Fibroblast of pulmonary artery (primary cell): ENCODE measurements around the gene FITM1.

Experiments used
- DNase-seq: peaks from one replicate; pipeline ENCODE4 v3.0.0-alpha.2; 2010; ENCODE audit warnings: low read depth
- H3K4me3 ChIP-seq: replicated peaks from 2 replicates; pipeline ENCODE4 v1.5.1; 2011; ENCODE audit warnings: low read depth, mild to moderate bottlenecking, control low read depth, low read length, moderate library complexity
- CTCF ChIP-seq: IDR thresholded peaks from 2 replicates; pipeline ENCODE4 v1.5.1; 2011; ENCODE audit warnings: mild to moderate bottlenecking, control low read depth, low read length, inconsistent platforms; ENCODE audit errors: missing control alignments

Gene FITM1

GRCh38 chr14:24130380-24130716 is at the start of gene FITM1:
Gene FITM1, plus strand, starts transcription at chr14:24130659. Its CDS starts 905 bp downstream, at chr14:24131564.
- no peak within 1 kb of the TSS for H3K4me3 ChIP-seq
- TF ChIP-seq CTCF: no peak
- no peak for DNase-seq

- TF ChIP-seq CTCF: no peak
- H3K4me3 ChIP-seq: peak overlapping the region; percentile 44
- DNase-seq: no peak
Observed at GRCh38 chr14:24080888-24081738, 49.3 kb upstream of the FITM1 start.

- H3K4me3 ChIP-seq: no peak overlapping the region
- DNase-seq: no peak
- TF ChIP-seq CTCF: no peak
Observed at GRCh38 chr14:24081739-24082211, 48.7 kb upstream of the FITM1 start.

GRCh38 chr14:24082411-24083080 is 47.9 kb upstream of the FITM1 start:
- TF ChIP-seq CTCF: no peak
- no peak overlapping the region for H3K4me3 ChIP-seq
- no peak for DNase-seq

GRCh38 chr14:24083462-24083861 is 47.0 kb upstream of the FITM1 start:
- no peak for TF ChIP-seq CTCF
- no peak overlapping the region for H3K4me3 ChIP-seq
- no peak for DNase-seq

- no peak overlapping the region for H3K4me3 ChIP-seq
- no peak for DNase-seq
- TF ChIP-seq CTCF: no peak
Observed at GRCh38 chr14:24084440-24084839, 46.0 kb upstream of the FITM1 start.
